ENCODE data around the gene KPNA5.

Gene KPNA5

GRCh38 chr6:116772450-116772849 is 91.4 kb downstream of the KPNA5 start:
- H3K4me3 ChIP-seq (ENCODE audit: control insufficient read depth, low read depth, low read length), result no peak overlapping the region
- no peak for DNase-seq (ENCODE audit: low read depth)
- TF ChIP-seq, protein P1, sequence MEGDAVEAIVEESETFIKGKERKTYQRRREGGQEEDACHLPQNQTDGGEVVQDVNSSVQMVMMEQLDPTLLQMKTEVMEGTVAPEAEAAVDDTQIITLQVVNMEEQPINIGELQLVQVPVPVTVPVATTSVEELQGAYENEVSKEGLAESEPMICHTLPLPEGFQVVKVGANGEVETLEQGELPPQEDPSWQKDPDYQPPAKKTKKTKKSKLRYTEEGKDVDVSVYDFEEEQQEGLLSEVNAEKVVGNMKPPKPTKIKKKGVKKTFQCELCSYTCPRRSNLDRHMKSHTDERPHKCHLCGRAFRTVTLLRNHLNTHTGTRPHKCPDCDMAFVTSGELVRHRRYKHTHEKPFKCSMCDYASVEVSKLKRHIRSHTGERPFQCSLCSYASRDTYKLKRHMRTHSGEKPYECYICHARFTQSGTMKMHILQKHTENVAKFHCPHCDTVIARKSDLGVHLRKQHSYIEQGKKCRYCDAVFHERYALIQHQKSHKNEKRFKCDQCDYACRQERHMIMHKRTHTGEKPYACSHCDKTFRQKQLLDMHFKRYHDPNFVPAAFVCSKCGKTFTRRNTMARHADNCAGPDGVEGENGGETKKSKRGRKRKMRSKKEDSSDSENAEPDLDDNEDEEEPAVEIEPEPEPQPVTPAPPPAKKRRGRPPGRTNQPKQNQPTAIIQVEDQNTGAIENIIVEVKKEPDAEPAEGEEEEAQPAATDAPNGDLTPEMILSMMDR (IDR thresholded peaks at IDR 0.05; ENCODE audit: control insufficient read depth, insufficient read depth, low read depth, low read length, missing control alignments), result no peak

DNA sequence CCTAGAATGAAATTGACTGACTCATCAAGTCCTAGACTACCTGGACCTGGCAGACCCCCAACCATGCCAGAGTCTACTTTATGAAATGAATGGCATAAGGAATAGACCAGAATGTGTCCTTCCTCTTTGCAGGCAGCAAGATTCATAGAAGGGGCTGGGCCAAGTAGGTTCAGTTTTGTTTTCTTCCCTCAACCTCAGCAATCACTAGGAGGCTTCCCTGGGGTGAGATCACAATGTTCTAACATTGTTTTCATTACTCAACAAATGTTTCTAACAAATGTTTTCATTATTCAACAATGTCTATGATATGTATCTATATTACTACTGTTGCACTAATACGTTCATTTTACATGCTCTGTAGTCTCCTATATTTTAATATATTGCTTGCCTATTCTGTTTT is 92.9 kb downstream of the KPNA5 start:
- H3K4me3 ChIP-seq (ENCODE audit: control insufficient read depth, low read depth, low read length), result no peak overlapping the region
- DNase-seq (ENCODE audit: low read depth), result no peak
- TF ChIP-seq, protein P1 (IDR thresholded peaks at IDR 0.05; ENCODE audit: control insufficient read depth, insufficient read depth, low read depth, low read length, missing control alignments), result no peak

DNA sequence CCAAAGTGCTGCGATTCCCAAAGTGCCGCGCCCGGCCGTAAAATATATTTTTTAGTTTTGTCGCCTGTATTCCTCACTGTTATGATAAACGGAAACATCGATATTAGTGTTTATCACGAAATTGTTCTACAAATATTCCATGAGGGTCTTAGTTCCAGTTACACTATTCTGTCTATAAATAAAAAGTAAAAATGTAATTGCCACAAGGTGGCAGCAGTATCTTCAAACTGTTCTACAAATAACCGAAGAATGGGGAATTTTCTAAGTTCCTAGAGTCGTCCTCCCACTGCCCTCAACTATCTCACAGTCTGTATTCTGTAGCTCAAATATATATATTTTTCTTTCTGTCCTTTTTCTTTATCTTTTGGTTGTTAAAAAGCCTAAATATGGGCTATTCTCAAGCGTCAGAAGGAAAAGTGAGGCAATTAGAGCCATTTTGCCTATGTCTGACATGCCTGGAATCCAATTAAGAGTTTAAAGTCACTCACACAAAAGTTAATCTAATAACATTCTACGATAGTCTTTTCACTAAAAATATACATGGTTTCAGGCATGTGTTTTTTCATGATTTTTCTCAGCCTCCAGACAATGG is 98.7 kb downstream of the KPNA5 start:
- H3K4me3 ChIP-seq (ENCODE audit: control insufficient read depth, low read depth, low read length), result no peak overlapping the region
- TF ChIP-seq, protein P1 (IDR thresholded peaks at IDR 0.05; ENCODE audit: control insufficient read depth, insufficient read depth, low read depth, low read length, missing control alignments), result peak; percentile 30
- DNase-seq (ENCODE audit: low read depth), result peak; percentile 7

- DNase-seq (ENCODE audit: low read depth), result no peak
- TF ChIP-seq, protein P1 (IDR thresholded peaks at IDR 0.05; ENCODE audit: control insufficient read depth, insufficient read depth, low read depth, low read length, missing control alignments), result no peak
Measured at GRCh38 chr6:116783852-116784251, 102.8 kb downstream of the KPNA5 start.

More at GRCh38 chr6:116783852-116784251, 102.8 kb downstream of the KPNA5 start:
- no peak overlapping the region for H3K4me3 ChIP-seq (ENCODE audit: control insufficient read depth, low read depth, low read length)
